ENCODE measurements around the gene IQCH. TPM values are rescaled to one million over a fixed set of nuclear protein-coding genes. Genes with fewer than 3 reads are reported as not detected.
A peak's percentile ranks its signal among the peaks of the same experiment; 100 is the strongest.

Gene IQCH
- total and polyA plus RNA-seq, 9 of the 15 experiments (the other 6 are each of a cell fraction or from before 2014, with no cell fraction given): 1.8 to 3.9 (median 2.7) TPM

DNA sequence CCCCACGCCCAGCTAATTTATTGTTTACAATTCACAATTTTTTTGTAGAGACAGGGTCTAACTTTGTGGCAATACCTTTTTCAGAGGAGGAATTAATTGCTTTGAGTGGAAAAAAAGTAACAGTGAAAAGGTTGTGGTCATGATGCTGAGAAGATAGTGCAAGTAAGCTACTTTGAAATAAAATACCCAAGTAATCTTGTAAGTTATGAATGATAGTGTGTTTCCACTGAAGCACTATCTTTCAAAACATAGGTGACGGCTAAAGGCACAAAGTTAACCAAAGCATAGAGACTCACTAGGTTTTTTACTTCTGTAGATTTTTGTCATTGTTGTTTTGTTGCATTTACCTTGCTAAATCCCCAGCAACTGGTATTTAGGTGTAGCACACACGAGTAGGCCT is 165.1 kb downstream of the IQCH start:
- Histone ChIP-seq H3K79me2 (ENCODE audit: control insufficient read depth, insufficient read depth, low read length) (no peaks in the 10 kb centered on the region), H3K9me1 (ENCODE audit: control insufficient read depth, insufficient read depth, low read length) (no peaks in the 10 kb centered on the region), H2AFZ (ENCODE audit: low read depth, low read length) (no peak overlapping the region), H3K9me3 (replicated peaks; ENCODE audit: control insufficient read depth, insufficient read depth, low read depth, low read length) (no peaks in the 10 kb centered on the region), H3K4me3 (no peak overlapping the region), H3K27ac (ENCODE audit: extremely low read depth, low read depth, low read length) (no peak overlapping the region), H3K27me3 (ENCODE audit: control insufficient read depth in 2 of 2, insufficient read depth in 2 of 2, low read length in 2 of 2) (no peaks in the 10 kb centered on the region), H3K9ac (ENCODE audit: insufficient read depth in 1 of 2, low read depth in 2 of 2, low read length in 2 of 2) (no peak overlapping the region), H3K4me2 (ENCODE audit: insufficient read depth, low read length) (no peak overlapping the region), H3K4me1 (replicated peaks in 1 of 2; ENCODE audit: control insufficient read depth in 2 of 2, insufficient read depth in 2 of 2, low read length in 2 of 2) (no peaks in the 10 kb centered on the region; a peak in 1 of 5 replicates), H3K36me3 (ENCODE audit: control insufficient read depth, insufficient read depth, low read length) (no peaks in the 10 kb centered on the region), H4K20me1 (replicated peaks; ENCODE audit: control insufficient read depth, insufficient read depth, low read length) (no peaks in the 10 kb centered on the region)
- 46% methylated on average over 3 of the region's 3 CpGs for WGBS (ENCODE audit: insufficient coverage, low coverage, missing lambda C conversion rate)
- DNase-seq (ENCODE audit: extremely low read depth in 1 of 4, low spot score in 3 of 4): no peak
- CTCF ChIA-PET (ENCODE audit: low intra/inter-chr PET ratio): no interaction called here
- TF ChIP-seq, protein P1, sequence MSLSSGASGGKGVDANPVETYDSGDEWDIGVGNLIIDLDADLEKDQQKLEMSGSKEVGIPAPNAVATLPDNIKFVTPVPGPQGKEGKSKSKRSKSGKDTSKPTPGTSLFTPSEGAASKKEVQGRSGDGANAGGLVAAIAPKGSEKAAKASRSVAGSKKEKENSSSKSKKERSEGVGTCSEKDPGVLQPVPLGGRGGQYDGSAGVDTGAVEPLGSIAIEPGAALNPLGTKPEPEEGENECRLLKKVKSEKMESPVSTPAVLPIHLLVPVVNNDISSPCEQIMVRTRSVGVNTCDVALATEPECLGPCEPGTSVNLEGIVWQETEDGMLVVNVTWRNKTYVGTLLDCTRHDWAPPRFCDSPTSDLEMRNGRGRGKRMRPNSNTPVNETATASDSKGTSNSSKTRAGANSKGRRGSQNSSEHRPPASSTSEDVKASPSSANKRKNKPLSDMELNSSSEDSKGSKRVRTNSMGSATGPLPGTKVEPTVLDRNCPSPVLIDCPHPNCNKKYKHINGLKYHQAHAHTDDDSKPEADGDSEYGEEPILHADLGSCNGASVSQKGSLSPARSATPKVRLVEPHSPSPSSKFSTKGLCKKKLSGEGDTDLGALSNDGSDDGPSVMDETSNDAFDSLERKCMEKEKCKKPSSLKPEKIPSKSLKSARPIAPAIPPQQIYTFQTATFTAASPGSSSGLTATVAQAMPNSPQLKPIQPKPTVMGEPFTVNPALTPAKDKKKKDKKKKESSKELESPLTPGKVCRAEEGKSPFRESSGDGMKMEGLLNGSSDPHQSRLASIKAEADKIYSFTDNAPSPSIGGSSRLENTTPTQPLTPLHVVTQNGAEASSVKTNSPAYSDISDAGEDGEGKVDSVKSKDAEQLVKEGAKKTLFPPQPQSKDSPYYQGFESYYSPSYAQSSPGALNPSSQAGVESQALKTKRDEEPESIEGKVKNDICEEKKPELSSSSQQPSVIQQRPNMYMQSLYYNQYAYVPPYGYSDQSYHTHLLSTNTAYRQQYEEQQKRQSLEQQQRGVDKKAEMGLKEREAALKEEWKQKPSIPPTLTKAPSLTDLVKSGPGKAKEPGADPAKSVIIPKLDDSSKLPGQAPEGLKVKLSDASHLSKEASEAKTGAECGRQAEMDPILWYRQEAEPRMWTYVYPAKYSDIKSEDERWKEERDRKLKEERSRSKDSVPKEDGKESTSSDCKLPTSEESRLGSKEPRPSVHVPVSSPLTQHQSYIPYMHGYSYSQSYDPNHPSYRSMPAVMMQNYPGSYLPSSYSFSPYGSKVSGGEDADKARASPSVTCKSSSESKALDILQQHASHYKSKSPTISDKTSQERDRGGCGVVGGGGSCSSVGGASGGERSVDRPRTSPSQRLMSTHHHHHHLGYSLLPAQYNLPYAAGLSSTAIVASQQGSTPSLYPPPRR (CRISPR knock-in tag; IDR thresholded peaks at IDR 0.05; ENCODE audit: borderline replicate concordance): no peak
- no peak for TF ChIP-seq MECOM (CRISPR knock-in tag; IDR thresholded peaks at IDR 0.05)
- BruUV-seq (replicated peaks): no TSS peak
- ATAC-seq: no peak
- intact Hi-C loops (cut with micrococcal nuclease): no loop called here
- in situ Hi-C loops (cut with MboI): loop anchor here (10.0 kb wide), 1 partner anchor 475 kb away; no protein-coding TSS in a partner anchor
- peak; percentile 15 for FAIRE-seq
- POLR2A ChIA-PET: interaction anchor here (0.6 to 0.9 kb wide), 2 partner anchors 351 to 412 kb away, joined by 3 read pairs; no protein-coding TSS in a partner anchor

All from K562 (cell line).